Body of pancreas (tissue), 4 donors: Measurements from ENCODE around the gene PVALEF.

ENCODE experiments used
- CTCF ChIP-seq, 7 experiments: fragments of 450-650 bp in 4 of 7; fragments of 200-600 bp in 3 of 7; sonication (generic) in 3 of 7; IDR thresholded peaks; one replicate each; pipeline ENCODE4 v1.5.1; 2016 to 2019; ENCODE audit warnings: antibody characterized with exemption in 7 of 7
- POLR2A ChIP-seq, 3 donors: fragments of 450-650 bp; IDR thresholded peaks; one replicate each; pipeline ENCODE4 v1.6.1; 2016; ENCODE audit warnings: antibody characterized with exemption in 3 of 3, mild to moderate bottlenecking in 2 of 3

GRCh38 chr17:81115749-81116464 is 49.4 kb upstream of the PVALEF start:
- no peak for TF ChIP-seq CTCF (IDR thresholded peaks at IDR 0.05)
- no peak for TF ChIP-seq POLR2A (IDR thresholded peaks at IDR 0.05)
